ENCODE data around the gene CFAP58. TPM values are rescaled to one million over a fixed set of nuclear protein-coding genes. Genes with fewer than 3 reads are reported as not detected.
A peak's percentile ranks its signal among the peaks of the same experiment; 100 is the strongest.

CFAP58 gene
- total RNA-seq, 1 experiment from 2014 or later: 0.31 TPM

DNA sequence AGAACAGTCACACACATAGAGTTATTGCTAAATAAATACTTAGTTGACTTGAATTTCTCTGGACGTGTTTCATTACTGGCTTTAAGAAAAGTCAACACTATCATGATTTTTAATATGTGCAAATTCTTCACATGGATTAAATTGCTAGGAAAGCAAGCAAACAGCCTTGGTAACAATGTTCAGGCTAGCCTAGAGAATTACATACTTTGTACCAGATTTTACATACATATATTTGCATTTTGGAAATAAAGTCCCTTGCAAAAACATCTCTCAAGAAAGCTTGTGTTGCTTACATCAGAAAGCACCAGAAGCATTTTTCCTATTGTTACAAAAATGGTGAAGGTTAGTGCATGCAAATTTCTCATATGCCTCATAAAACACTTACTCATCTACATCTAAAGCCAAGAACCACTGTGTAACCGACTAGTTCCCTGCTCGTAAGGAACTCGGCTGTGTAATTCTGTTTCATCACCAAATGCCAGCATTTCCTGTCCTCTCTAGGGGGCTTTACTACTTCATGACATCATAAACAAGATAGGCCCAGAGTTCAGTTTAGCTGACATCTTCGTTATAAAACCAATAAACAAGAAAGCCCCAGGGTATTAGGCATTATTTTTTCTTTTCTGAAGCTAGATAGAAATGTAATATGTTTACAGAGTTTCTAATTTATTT lies 87.8 kb downstream of the CFAP58 start:
- H3K9me2 ChIP-seq (ENCODE audit: insufficient read depth): no peaks in the 10 kb centered on the region
- no peak for DNase-seq
- no TSS peak for BruUV-seq (replicated peaks)
- TF ChIP-seq, protein P1, sequence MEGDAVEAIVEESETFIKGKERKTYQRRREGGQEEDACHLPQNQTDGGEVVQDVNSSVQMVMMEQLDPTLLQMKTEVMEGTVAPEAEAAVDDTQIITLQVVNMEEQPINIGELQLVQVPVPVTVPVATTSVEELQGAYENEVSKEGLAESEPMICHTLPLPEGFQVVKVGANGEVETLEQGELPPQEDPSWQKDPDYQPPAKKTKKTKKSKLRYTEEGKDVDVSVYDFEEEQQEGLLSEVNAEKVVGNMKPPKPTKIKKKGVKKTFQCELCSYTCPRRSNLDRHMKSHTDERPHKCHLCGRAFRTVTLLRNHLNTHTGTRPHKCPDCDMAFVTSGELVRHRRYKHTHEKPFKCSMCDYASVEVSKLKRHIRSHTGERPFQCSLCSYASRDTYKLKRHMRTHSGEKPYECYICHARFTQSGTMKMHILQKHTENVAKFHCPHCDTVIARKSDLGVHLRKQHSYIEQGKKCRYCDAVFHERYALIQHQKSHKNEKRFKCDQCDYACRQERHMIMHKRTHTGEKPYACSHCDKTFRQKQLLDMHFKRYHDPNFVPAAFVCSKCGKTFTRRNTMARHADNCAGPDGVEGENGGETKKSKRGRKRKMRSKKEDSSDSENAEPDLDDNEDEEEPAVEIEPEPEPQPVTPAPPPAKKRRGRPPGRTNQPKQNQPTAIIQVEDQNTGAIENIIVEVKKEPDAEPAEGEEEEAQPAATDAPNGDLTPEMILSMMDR (conservative IDR thresholded peaks at IDR 0.05): no peak
- TF ChIP-seq EZH2 (IDR thresholded peaks at IDR 0.05; ENCODE audit: low read depth): no peak
- CTCF ChIA-PET: no interaction called here
- H3K4me2 ChIP-seq: no peak overlapping the region
- H3K27me3 ChIP-seq (ENCODE audit: insufficient read depth, low read depth): no peaks in the 10 kb centered on the region
- no peak overlapping the region for H3K4me3 ChIP-seq
- H3K27ac ChIP-seq: no peak overlapping the region
- no peaks in the 10 kb centered on the region for H3K79me2 ChIP-seq (ENCODE audit: low read depth)
- POLR2A ChIA-PET (ENCODE audit: unreplicated experiment): no interaction called here
- H3F3A ChIP-seq (ENCODE audit: insufficient read depth, low read depth): no peaks in the 10 kb centered on the region
- no peaks in the 10 kb centered on the region for H4K20me1 ChIP-seq (ENCODE audit: insufficient read depth)
- no peaks in the 10 kb centered on the region for H3K36me3 ChIP-seq (ENCODE audit: low read depth)
- intact Hi-C loops (cut with micrococcal nuclease; ENCODE audit: unreplicated experiment): no loop called here
- H2AFZ ChIP-seq: no peak overlapping the region
- H3K4me1 ChIP-seq (replicated peaks; ENCODE audit: insufficient read depth): no peaks in the 10 kb centered on the region
- H3K9me3 ChIP-seq (ENCODE audit: insufficient read depth, low read depth): no peaks in the 10 kb centered on the region

DNA sequence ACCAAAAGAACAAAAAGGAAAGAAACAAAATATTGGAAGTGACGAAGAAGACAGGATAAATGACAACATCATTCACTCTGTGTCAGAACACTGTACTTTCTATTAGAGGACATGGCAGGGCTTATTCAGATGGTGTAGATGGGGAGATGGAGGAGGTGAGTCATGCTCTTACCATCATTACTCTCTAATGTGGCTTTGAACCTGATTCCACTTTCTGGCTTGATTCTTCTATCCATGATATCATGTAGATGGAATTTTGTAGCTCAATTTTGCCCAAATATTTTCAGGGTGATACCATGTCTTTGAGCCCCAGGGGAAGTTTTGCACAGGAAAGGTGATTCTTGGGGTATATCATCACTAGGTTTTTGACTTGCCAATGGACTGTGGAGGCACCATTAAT lies 91.7 kb downstream of the CFAP58 start:
- intact Hi-C loops (cut with micrococcal nuclease; ENCODE audit: unreplicated experiment): no loop called here
- Histone ChIP-seq H3K9me3 (ENCODE audit: insufficient read depth, low read depth) (no peaks in the 10 kb centered on the region), H3F3A (ENCODE audit: insufficient read depth, low read depth) (no peaks in the 10 kb centered on the region), H3K9me2 (ENCODE audit: insufficient read depth) (no peaks in the 10 kb centered on the region), H3K27me3 (ENCODE audit: insufficient read depth, low read depth) (no peaks in the 10 kb centered on the region), H3K79me2 (ENCODE audit: low read depth) (no peaks in the 10 kb centered on the region), H2AFZ (no peak overlapping the region), H3K36me3 (ENCODE audit: low read depth) (no peaks in the 10 kb centered on the region), H3K4me3 (no peak overlapping the region), H3K4me2 (no peak overlapping the region), H3K27ac (no peak overlapping the region), H4K20me1 (ENCODE audit: insufficient read depth) (no peaks in the 10 kb centered on the region), H3K4me1 (replicated peaks; ENCODE audit: insufficient read depth) (no peaks in the 10 kb centered on the region)
- TF ChIP-seq, protein P1 (conservative IDR thresholded peaks at IDR 0.05): no peak
- no peak for TF ChIP-seq EZH2 (IDR thresholded peaks at IDR 0.05; ENCODE audit: low read depth)
- ChIA-PET CTCF (no interaction called here), POLR2A (ENCODE audit: unreplicated experiment) (interaction anchor here (0.6 to 1.0 kb wide), 2 partner anchors 20 to 102 kb away, joined by 3 to 4 read pairs; no protein-coding TSS in a partner anchor)
- no TSS peak for BruUV-seq (replicated peaks)
- peak in 1 of 2 experiments; percentile 7 for DNase-seq

- H3K4me1 ChIP-seq (replicated peaks; ENCODE audit: insufficient read depth): no peaks in the 10 kb centered on the region
- H3K9me3 ChIP-seq (ENCODE audit: insufficient read depth, low read depth): no peaks in the 10 kb centered on the region
- H3K4me3 ChIP-seq: no peak overlapping the region
- no peak overlapping the region for H2AFZ ChIP-seq
- TF ChIP-seq EZH2 (IDR thresholded peaks at IDR 0.05; ENCODE audit: low read depth): no peak
- TF ChIP-seq, protein P1 (conservative IDR thresholded peaks at IDR 0.05): no peak
- no peak overlapping the region for H3K27ac ChIP-seq
- no peaks in the 10 kb centered on the region for H3K79me2 ChIP-seq (ENCODE audit: low read depth)
- no peaks in the 10 kb centered on the region for H4K20me1 ChIP-seq (ENCODE audit: insufficient read depth)
- no peaks in the 10 kb centered on the region for H3K27me3 ChIP-seq (ENCODE audit: insufficient read depth, low read depth)
- H3K9me2 ChIP-seq (ENCODE audit: insufficient read depth): no peaks in the 10 kb centered on the region
- H3F3A ChIP-seq (ENCODE audit: insufficient read depth, low read depth): no peaks in the 10 kb centered on the region
- H3K36me3 ChIP-seq (ENCODE audit: low read depth): no peaks in the 10 kb centered on the region
- no TSS peak for BruUV-seq (replicated peaks)
- no peak overlapping the region for H3K4me2 ChIP-seq
- ChIA-PET CTCF (no interaction called here), POLR2A (ENCODE audit: unreplicated experiment) (interaction anchor here (1.0 kb wide), 1 partner anchor 21 kb away, joined by 4 read pairs; no protein-coding TSS in a partner anchor)
- intact Hi-C loops (cut with micrococcal nuclease; ENCODE audit: unreplicated experiment): no loop called here
- no peak for DNase-seq
Measured at GRCh38 chr10:104446151-104446550, 92.5 kb downstream of the CFAP58 start.

Data from PC-9 (cell line).